Smooth muscle cell (in vitro differentiated cells): ENCODE results near the gene SLC26A11. TPM values are rescaled to one million over a fixed set of nuclear protein-coding genes. Genes with fewer than 3 reads are reported as not detected.

Source experiments
- DNase-seq: peaks from one replicate; lab custom pipeline; 2025; ENCODE audit not compliant: unreplicated experiment; lab: John Stamatoyannopoulos, UW
- H2AFZ ChIP-seq: fragments of 200-600 bp; sonication (generic); 2 replicates; pipeline ENCODE4 v1.6.0; 2016; ENCODE audit warnings: antibody characterized with exemption, low read depth, mild to moderate bottlenecking
- H3F3A ChIP-seq: fragments of 200-600 bp; sonication (generic); 2 replicates; pipeline ENCODE4 v1.6.0; 2017; ENCODE audit warnings: antibody characterized with exemption, low read depth
- H3K27ac ChIP-seq: fragments of 200-600 bp; sonication (generic); 2 replicates; pipeline ENCODE4 v1.5.1; 2016; ENCODE audit warnings: low read depth, mild to moderate bottlenecking
- H3K27me3 ChIP-seq: fragments of 200-600 bp; sonication (generic); 2 replicates; pipeline ENCODE4 v1.6.1; 2016; ENCODE audit warnings: low read depth, mild to moderate bottlenecking
- H3K36me3 ChIP-seq: fragments of 200-600 bp; sonication (generic); 2 replicates; pipeline ENCODE4 v1.5.1; 2016; ENCODE audit warnings: low read depth
- H3K4me1 ChIP-seq: fragments of 200-600 bp; sonication (generic); 2 replicates; pipeline ENCODE4 v1.5.1; 2016; ENCODE audit warnings: low read depth
- H3K4me2 ChIP-seq: fragments of 200-600 bp; sonication (generic); 2 replicates; pipeline ENCODE4 v1.6.0; 2016; ENCODE audit warnings: mild to moderate bottlenecking
- H3K4me3 ChIP-seq: fragments of 200-600 bp; sonication (generic); 2 replicates; pipeline ENCODE4 v1.5.1; 2016; ENCODE audit warnings: mild to moderate bottlenecking
- H3K79me2 ChIP-seq: fragments of 200-600 bp; sonication (generic); 2 replicates; pipeline ENCODE4 v1.6.0; 2016; ENCODE audit warnings: low read depth, mild to moderate bottlenecking
- H3K9ac ChIP-seq: fragments of 200-600 bp; sonication (generic); 2 replicates; pipeline ENCODE4 v1.6.0; 2016; ENCODE audit warnings: low read depth
- H3K9me3 ChIP-seq: fragments of 200-600 bp; sonication (generic); replicated peaks from 2 replicates; pipeline ENCODE4 v1.5.1; 2016; ENCODE audit warnings: low read depth
- H4K20me1 ChIP-seq: fragments of 200-600 bp; sonication (generic); 2 replicates; pipeline ENCODE4 v1.6.0; 2016; ENCODE audit warnings: low read depth
- WGBS: methylation state at CpG from one replicate; pipeline ENCODE4 v1.1.7; 2016; ENCODE audit warnings: low lambda C conversion rate; 5-methylcytosine and 5-hydroxymethylcytosine counted together
- polyA plus RNA-seq: library from polyadenylated mRNA; unstranded; fragments of >200 nt; fragmentation: Nextera tagmentation; extraction: Ambion mirVana; gene quantifications from 2 replicates; pipeline ENCODE4 v1.2.1, GENCODE V29; 2016
- total RNA-seq: library from RNA; depleted of rRNA; stranded (reverse); fragments of >200 nt; gene quantifications from 2 replicates; pipeline ENCODE4 v1.2.3, GENCODE V29; 2014
- TF ChIP-seq, protein P1 (sequence below): fragments of 200-600 bp; sonication (generic); IDR thresholded peaks from 2 replicates; pipeline ENCODE4 v1.5.1; 2017; ENCODE audit warnings: borderline replicate concordance, mild to moderate bottlenecking, antibody characterized with exemption; ENCODE audit not compliant: insufficient read depth, poor library complexity, severe bottlenecking

The SLC26A11 gene
- total and polyA plus RNA-seq, 2 experiments from 2014 or later = 8.2 to 12.2 TPM

DNA sequence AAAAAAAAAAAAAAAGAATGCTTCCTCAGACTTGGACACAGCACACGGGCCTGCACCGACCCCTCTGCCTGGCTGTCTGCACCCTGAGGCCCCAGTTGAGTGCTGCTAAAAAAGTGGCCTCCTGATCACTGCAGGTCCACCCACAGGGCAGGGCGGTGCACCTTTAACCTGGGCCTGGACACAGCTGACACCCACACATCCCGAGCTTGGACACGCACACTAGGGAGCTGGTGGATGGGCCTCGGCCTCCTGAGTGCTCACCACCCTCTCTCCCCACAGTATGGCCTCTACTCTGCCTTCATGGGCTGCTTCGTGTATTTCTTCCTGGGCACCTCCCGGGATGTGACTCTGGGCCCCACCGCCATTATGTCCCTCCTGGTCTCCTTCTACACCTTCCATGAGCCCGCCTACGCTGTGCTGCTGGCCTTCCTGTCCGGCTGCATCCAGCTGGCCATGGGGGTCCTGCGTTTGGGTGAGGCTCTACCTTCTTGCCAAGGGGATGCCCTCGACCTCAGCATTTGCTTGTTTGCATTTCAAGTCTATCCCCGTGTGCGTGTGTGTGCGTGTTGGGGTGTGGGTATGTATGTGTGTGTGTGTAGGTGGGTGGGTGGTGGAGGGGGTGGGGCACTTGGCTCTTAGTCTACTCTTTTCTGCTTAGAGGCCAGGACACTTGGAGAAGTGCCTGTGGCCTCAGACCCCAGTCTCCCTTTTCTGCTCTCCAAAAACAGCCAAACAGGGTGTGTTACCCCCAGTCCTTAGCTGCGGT is 2.3 kb downstream of the SLC26A11 start:
- Histone ChIP-seq H3K27me3 (no peaks in the 10 kb centered on the region), H3K9ac (no peak overlapping the region), H3K9me3 (no peaks in the 10 kb centered on the region), H3K4me1 (peaks cover 7% of the 10 kb centered on the region), H3K4me2 (no peak overlapping the region), H3K36me3 (no peaks in the 10 kb centered on the region), H3F3A (no peaks in the 10 kb centered on the region), H4K20me1 (peaks cover 13% of the 10 kb centered on the region), H3K4me3 (no peak overlapping the region), H3K27ac (no peak overlapping the region), H3K79me2 (peaks cover 8% of the 10 kb centered on the region), H2AFZ (no peak overlapping the region)
- 99% methylated on average over 17 of the region's 18 CpGs for WGBS
- no peak for DNase-seq
- TF ChIP-seq, protein P1, sequence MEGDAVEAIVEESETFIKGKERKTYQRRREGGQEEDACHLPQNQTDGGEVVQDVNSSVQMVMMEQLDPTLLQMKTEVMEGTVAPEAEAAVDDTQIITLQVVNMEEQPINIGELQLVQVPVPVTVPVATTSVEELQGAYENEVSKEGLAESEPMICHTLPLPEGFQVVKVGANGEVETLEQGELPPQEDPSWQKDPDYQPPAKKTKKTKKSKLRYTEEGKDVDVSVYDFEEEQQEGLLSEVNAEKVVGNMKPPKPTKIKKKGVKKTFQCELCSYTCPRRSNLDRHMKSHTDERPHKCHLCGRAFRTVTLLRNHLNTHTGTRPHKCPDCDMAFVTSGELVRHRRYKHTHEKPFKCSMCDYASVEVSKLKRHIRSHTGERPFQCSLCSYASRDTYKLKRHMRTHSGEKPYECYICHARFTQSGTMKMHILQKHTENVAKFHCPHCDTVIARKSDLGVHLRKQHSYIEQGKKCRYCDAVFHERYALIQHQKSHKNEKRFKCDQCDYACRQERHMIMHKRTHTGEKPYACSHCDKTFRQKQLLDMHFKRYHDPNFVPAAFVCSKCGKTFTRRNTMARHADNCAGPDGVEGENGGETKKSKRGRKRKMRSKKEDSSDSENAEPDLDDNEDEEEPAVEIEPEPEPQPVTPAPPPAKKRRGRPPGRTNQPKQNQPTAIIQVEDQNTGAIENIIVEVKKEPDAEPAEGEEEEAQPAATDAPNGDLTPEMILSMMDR = no peak

DNA sequence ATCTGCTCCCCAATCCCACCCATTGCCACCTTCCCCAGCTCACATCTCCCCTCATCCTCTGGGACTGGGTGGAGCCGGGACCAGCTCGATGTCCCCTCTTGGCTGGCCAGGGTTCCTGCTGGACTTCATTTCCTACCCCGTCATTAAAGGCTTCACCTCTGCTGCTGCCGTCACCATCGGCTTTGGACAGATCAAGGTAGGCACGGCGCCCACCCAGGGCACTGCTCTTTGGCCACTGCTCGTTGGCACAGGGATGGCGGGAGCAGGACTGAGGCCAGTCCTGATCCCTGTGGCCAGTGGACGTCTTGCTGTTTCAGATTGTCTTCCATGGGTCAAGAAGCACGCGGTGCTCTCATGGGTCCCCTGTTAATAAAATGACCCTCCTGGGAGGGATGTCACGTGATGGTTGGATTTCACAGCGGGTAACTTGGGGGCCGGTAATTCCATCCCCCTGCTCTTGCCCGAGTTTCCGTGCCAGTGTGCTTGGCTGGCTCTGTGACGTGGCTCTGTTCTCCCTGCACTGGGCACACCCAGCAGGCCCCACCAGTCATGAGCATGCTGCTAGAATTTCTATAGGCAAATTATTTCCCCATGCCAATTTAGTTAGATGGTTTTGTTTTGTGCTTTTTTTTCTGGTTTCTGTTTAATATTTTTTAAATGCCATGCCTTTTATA is 3.1 kb downstream of the SLC26A11 start:
- H3K27ac ChIP-seq = no peak overlapping the region
- H3K4me2 ChIP-seq = no peak overlapping the region
- TF ChIP-seq, protein P1 = no peak
- peaks cover 5% of the 10 kb centered on the region for H4K20me1 ChIP-seq
- H3K9ac ChIP-seq = no peak overlapping the region
- H3K9me3 ChIP-seq = no peaks in the 10 kb centered on the region
- 99% methylated on average over 18 of the region's 18 CpGs for WGBS
- no peaks in the 10 kb centered on the region for H3K36me3 ChIP-seq
- H3F3A ChIP-seq = no peaks in the 10 kb centered on the region
- H3K79me2 ChIP-seq = peaks cover 5% of the 10 kb centered on the region
- H2AFZ ChIP-seq = no peak overlapping the region
- DNase-seq = no peak
- no peaks in the 10 kb centered on the region for H3K27me3 ChIP-seq
- H3K4me3 ChIP-seq = no peak overlapping the region
- peaks cover 7% of the 10 kb centered on the region for H3K4me1 ChIP-seq

DNA sequence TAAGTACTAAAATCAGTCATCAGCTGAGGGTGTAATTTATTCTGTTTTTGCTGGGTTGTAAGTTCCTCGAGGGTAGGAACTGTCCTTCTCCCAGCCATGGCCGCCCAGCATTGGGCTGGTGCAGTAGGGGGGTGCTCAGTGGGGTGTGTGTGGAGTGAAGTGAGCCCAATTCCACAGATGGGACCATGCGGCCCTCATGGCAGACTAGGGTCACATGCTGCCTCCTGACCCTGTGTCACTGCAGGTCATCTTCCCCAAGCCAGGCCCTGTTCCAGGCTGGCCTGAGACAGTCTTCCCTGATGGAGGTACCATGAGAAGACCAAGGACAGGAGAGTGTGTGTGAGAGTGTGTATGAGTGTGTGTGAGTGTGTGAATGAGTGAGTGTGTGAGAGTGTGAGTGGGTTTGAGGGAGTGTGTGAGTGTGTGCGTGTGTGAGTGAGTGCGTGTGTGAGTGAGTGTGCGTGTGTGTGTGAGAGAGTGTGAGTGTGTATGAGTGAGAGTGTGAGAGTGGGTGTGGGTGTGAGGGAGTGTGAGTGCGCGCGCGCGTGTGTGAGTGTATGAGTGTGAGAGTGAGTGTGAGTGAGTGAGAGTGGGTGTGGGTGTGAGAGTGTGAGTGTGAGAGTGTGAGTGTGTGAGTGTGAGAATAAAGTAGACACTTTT is 3.7 kb downstream of the SLC26A11 start:
- 98% methylated on average over 6 of the region's 11 CpGs for WGBS
- Histone ChIP-seq H3K9ac (no peak overlapping the region), H3K9me3 (no peaks in the 10 kb centered on the region), H3K27me3 (no peaks in the 10 kb centered on the region), H3K4me2 (no peak overlapping the region), H3K4me3 (no peak overlapping the region), H2AFZ (no peak overlapping the region), H3K27ac (no peak overlapping the region), H3K79me2 (peaks cover 5% of the 10 kb centered on the region), H4K20me1 (no peaks in the 10 kb centered on the region), H3K36me3 (no peaks in the 10 kb centered on the region), H3K4me1 (peaks cover 7% of the 10 kb centered on the region), H3F3A (no peaks in the 10 kb centered on the region)
- no peak for DNase-seq
- TF ChIP-seq, protein P1 = no peak
